GM12892 (cell line): ENCODE results near the gene WTIP.

Experiments used
- POLR2AphosphoS5 ChIP-seq: IDR thresholded peaks from 2 replicates; pipeline ENCODE4 v1.6.1; 2011; ENCODE audit warnings: low read depth, low read length, control low read depth
- TAF1 ChIP-seq: IDR thresholded peaks from 2 replicates; pipeline ENCODE4 v1.6.1; 2011; ENCODE audit warnings: low read depth, mild to moderate bottlenecking, control low read depth, low read length, borderline replicate concordance

DNA sequence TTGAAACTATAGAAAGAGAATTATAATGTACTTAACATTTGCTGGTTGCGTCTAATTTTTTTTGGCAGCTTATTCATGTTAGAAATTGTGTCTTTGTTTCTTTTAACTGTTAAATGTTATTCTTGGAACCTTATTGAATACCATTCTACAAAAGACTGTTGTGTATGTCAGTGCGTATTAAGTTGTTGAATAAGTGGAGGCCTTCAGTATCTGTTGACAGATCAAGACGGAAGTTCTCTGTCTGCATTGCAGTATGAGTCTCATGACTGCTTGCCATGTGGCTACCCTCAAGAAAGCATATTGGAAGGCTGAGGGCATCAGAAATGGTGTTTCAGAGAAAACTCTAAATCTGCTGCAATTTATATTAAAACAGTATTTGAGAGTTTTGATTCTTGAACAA is 44.8 kb upstream of the WTIP start:
- TF ChIP-seq TAF1 (no peak), POLR2AphosphoS5 (no peak)
